Stimulated activated CD8-positive, alpha-beta memory T cell treated with anti-CD3 and anti-CD28 coated beads, Interleukin-4, amount 100 ng/mL, for 24 hours (primary cell): ENCODE data around the gene SPEG.

Source experiments
- DNase-seq: peaks from one replicate; pipeline ENCODE4 v3.0.0-alpha.2; 2020; ENCODE audit warnings: low read depth

The SPEG gene

DNA sequence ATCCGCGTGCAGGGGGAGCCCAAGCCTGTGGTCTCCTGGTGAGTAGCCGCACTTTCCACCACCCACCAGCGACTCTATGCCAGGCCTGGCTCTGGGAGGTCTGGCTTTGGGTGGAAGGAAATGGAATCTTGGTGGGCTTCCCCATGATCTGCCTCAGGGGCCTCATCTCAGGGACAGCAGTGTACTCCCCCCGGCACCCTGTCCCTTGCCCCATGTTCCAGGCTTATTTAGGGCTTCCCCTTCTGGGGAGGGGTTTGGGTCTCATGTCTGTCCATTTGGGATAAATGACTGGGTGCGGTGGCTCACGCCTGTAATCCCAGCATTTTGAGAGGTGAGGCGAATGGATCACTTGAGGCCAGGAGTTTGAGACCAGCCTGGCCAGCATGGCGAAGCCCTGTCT is 27.7 kb downstream of the SPEG start:
- DNase-seq: no peak

- no peak for DNase-seq
These were observed 29.8 kb downstream of the SPEG start for GRCh38 chr2:219464286-219465032.

GRCh38 chr2:219465659-219466561 is 31.3 kb downstream of the SPEG start:
- DNase-seq: no peak

DNA sequence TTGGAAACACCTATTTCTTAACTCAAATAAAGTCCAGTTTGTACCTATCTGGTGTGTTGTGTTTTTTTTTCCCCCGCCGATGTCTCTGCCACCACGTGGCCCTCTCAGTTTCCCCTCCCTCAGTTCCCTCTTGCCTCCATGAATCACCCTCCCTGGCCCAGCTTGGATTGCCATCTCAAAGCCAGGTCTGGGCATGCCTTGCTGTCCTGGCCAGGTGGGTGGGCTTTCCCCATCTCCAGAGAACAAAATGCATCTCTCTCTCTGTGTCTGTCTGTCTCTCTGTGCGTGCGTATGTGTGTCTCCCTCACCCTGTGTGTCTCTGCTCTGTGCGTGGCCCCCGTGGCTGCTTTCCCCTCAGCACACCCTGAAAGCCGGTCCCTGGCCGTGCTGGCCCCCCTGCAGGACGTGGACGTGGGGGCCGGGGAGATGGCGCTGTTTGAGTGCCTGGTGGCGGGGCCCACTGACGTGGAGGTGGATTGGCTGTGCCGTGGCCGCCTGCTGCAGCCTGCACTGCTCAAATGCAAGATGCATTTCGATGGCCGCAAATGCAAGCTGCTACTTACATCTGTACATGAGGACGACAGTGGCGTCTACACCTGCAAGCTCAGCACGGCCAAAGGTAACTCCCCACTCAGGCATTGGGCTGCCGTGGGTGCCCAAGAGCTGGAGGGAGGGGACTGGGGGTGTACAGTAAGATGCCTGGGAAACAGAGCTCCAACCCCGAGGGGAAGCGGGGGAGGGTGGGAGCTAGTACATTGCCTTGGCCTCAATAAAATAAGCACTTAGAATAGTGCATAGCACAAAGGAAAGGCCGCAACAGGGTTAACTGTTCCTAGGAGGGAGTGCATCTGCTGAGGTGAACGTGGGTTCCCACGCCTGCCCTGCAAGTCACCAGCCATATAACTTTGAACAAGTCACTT is 32.4 kb downstream of the SPEG start:
- DNase-seq: no peak

- DNase-seq: no peak
These were observed 33.1 kb downstream of the SPEG start for GRCh38 chr2:219467736-219468075.

DNA sequence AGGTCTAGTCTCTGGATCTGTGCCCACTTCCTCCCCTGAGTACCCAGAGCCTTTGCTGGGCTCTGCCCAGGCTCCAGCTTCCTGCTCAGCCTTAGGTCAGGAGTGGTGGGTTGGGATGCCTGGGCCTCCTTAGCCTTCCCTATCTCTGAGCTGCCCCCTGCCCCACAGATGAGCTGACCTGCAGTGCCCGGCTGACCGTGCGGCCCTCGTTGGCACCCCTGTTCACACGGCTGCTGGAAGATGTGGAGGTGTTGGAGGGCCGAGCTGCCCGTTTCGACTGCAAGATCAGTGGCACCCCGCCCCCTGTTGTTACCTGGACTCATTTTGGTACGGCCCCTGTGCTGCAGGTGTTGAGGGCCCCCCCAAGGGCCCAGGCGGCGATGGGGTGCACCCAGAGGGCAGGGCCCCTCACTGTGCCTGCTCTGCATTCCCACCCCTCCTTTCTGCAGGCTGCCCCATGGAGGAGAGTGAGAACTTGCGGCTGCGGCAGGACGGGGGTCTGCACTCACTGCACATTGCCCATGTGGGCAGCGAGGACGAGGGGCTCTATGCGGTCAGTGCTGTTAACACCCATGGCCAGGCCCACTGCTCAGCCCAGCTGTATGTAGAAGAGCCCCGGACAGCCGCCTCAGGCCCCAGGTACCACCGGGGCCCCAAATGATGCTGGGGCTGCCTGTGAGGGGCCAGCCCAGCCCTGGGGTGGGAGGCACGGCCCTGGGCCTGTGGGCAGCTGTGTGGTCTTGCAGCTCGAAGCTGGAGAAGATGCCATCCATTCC is 34.0 kb downstream of the SPEG start:
- no peak for DNase-seq

DNA sequence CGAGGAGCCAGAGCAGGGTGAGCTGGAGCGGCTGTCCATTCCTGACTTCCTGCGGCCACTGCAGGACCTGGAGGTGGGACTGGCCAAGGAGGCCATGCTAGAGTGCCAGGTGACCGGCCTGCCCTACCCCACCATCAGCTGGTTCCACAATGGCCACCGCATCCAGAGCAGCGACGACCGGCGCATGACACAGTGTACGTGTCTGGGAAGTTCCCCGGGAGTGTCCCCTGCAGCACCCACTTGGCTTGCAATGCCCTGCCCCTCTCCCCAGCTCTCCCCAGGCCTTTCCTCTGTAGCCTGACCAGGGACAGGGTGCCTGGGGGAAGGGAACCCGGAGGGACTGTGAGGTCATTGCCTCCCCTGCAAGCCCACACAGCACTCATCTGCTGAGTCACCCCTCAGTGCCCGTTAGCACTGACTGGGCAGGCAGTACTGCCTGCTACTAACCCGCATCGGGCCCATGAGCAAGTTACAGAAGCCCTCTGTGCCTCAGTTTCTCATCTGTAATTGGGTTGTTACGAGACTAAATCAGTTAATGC is 34.6 kb downstream of the SPEG start:
- no peak for DNase-seq

- no peak for DNase-seq
These were observed 35.8 kb downstream of the SPEG start for GRCh38 chr2:219470429-219470828.

GRCh38 chr2:219471476-219472371 is 37.1 kb downstream of the SPEG start:
- no peak for DNase-seq

DNA sequence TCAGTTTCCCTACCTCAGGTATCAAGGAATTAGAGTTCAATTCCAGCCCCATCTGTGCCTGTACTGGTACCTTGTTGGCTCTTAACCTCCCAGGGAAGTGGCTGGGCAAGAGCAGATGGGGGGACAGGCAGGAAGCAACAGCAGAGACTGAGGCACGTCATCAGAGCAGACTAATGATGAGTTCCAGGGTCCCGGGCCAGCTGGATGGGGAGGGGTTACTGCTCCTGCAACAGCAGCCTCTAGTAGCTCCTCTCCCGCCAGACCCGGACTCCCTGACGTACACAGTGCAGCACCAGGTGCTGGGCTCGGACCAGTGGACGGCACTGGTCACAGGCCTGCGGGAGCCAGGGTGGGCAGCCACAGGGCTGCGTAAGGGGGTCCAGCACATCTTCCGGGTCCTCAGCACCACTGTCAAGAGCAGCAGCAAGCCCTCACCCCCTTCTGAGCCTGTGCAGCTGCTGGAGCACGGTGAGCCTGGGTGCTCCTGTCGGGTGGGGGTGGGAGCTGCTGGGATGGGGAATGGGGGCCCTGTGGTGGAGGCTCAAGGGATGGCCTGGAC is 38.1 kb downstream of the SPEG start:
- no peak for DNase-seq

- DNase-seq: no peak
These were observed 38.9 kb downstream of the SPEG start for GRCh38 chr2:219473511-219473910.

- no peak for DNase-seq
These were observed 39.8 kb downstream of the SPEG start for GRCh38 chr2:219474285-219475060.

GRCh38 chr2:219475278-219475677 is 40.6 kb downstream of the SPEG start:
- DNase-seq: no peak

- peak; percentile 43 for DNase-seq
These were observed 41.3 kb downstream of the SPEG start for GRCh38 chr2:219475697-219476651.

DNA sequence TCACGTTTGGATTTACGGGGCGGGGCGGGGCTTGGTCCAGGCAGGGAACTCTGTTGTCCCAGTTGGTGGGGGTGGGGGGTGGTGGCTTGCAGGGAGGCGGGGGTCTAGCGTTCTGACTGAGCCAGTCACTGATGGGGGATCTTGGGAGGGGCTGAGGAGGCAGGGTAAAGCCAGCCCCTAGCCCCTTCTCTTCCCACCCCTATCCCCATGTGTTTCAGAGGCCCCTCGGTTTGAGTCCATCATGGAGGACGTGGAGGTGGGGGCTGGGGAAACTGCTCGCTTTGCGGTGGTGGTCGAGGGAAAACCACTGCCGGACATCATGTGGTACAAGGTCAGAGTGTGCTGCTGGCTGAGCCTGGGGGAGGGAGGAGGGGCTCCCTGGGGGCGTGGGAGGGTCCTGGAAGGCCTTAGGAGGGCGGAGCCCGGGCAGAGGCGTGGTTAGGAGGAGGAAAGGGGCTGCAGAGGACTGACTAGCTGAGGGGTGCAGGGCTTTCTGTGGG is 42.1 kb downstream of the SPEG start:
- DNase-seq: no peak

GRCh38 chr2:219477179-219477578 is 42.5 kb downstream of the SPEG start:
- DNase-seq: no peak

- no peak for DNase-seq
These were observed 43.2 kb downstream of the SPEG start for GRCh38 chr2:219477815-219478214.

DNA sequence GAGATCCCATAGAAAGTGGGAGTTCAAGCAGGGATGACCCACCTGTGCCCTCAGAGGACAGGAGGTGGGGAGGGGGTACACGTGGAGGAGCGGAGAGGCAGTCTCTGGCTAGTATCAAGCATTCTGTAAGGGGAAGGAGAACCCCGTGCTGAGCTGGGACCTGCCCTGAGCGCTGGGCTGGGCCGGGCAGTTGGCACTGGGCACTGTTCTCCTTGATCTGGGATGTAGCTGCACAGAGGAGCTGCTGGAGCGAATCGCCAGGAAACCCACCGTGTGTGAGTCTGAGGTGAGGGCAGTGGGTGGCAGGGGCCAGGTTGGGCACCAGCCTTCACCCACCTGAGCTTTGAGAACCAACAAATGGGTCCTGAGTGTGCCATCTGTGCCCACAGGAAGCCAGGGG is 44.3 kb downstream of the SPEG start:
- DNase-seq: no peak
